WERI-Rb-1 (cell line): ENCODE data around the gene IL3.

Experiments
- DNase-seq: peaks from one replicate; pipeline ENCODE4 v3.0.0-alpha.2; 2020
- H3K27ac ChIP-seq: fragments of 250-450 bp; sonication (Bioruptor Pico); 2 replicates; pipeline ENCODE4 v1.5.1; 2020; ENCODE audit warnings: mild to moderate bottlenecking, moderate library complexity
- H3K27me3 ChIP-seq: fragments of 250-450 bp; sonication (Bioruptor Pico); 2 replicates; pipeline ENCODE4 v1.5.1; 2021; ENCODE audit warnings: mild to moderate bottlenecking, low read depth, moderate library complexity; ENCODE audit not compliant: insufficient read depth, severe bottlenecking
- H3K36me3 ChIP-seq: fragments of 250-450 bp; sonication (Bioruptor Pico); 2 replicates; pipeline ENCODE4 v1.5.1; 2020; ENCODE audit warnings: mild to moderate bottlenecking, moderate library complexity
- H3K4me3 ChIP-seq: 2 replicates; pipeline ENCODE4 v1.5.1; 2011; ENCODE audit warnings: low read depth, mild to moderate bottlenecking, control low read depth, low read length
- H3K9me3 ChIP-seq: fragments of 250-450 bp; sonication (Bioruptor Pico); 2 replicates; pipeline ENCODE4 v1.5.1; 2021; ENCODE audit warnings: mild to moderate bottlenecking, moderate library complexity; ENCODE audit not compliant: severe bottlenecking
- CTCF ChIP-seq: IDR thresholded peaks from 2 replicates; pipeline ENCODE4 v1.5.1; 2011; ENCODE audit warnings: low read depth, mild to moderate bottlenecking, control low read depth, inconsistent platforms, low read length

IL3 gene

DNA sequence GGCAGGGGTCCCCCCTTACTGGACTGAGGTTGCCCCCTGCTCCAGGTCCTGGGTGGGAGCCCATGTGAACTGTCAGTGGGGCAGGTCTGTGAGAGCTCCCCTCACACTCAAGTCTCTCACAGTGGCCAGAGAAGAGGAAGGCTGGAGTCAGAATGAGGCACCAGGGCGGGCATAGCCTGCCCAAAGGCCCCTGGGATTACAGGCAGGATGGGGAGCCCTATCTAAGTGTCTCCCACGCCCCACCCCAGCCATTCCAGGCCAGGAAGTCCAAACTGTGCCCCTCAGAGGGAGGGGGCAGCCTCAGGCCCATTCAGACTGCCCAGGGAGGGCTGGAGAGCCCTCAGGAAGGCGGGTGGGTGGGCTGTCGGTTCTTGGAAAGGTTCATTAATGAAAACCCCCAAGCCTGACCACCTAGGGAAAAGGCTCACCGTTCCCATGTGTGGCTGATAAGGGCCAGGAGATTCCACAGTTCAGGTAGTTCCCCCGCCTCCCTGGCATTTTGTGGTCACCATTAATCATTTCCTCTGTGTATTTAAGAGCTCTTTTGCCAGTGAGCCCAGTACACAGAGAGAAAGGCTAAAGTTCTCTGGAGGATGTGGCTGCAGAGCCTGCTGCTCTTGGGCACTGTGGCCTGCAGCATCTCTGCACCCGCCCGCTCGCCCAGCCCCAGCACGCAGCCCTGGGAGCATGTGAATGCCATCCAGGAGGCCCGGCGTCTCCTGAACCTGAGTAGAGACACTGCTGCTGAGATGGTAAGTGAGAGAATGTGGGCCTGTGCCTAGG, 13.0 kb downstream of the IL3 start, which contains the start of gene CSF2:
TSS of gene CSF2 (plus strand) at position 559 of the 783 bp plus-strand sequence. CDS start at position 594, 35 bp downstream.
- Histone ChIP-seq H3K36me3 (no peaks in the 10 kb centered on the region), H3K27me3 (no peaks in the 10 kb centered on the region), H3K27ac (no peak within 1 kb of the TSS), H3K4me3 (no peak within 1 kb of the TSS), H3K9me3 (no peaks in the 10 kb centered on the region)
- no peak for TF ChIP-seq CTCF
- DNase-seq = no peak

DNA sequence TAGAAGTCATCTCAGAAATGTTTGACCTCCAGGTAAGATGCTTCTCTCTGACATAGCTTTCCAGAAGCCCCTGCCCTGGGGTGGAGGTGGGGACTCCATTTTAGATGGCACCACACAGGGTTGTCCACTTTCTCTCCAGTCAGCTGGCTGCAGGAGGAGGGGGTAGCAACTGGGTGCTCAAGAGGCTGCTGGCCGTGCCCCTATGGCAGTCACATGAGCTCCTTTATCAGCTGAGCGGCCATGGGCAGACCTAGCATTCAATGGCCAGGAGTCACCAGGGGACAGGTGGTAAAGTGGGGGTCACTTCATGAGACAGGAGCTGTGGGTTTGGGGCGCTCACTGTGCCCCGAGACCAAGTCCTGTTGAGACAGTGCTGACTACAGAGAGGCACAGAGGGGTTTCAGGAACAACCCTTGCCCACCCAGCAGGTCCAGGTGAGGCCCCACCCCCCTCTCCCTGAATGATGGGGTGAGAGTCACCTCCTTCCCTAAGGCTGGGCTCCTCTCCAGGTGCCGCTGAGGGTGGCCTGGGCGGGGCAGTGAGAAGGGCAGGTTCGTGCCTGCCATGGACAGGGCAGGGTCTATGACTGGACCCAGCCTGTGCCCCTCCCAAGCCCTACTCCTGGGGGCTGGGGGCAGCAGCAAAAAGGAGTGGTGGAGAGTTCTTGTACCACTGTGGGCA, 13.8 kb downstream of the IL3 start:
- Histone ChIP-seq H3K4me3 (no peak overlapping the region), H3K9me3 (no peaks in the 10 kb centered on the region), H3K27ac (no peak overlapping the region), H3K36me3 (no peaks in the 10 kb centered on the region), H3K27me3 (no peaks in the 10 kb centered on the region)
- DNase-seq = no peak
- no peak for TF ChIP-seq CTCF

- TF ChIP-seq CTCF = no peak
- H3K36me3 ChIP-seq = no peaks in the 10 kb centered on the region
- no peak for DNase-seq
- H3K9me3 ChIP-seq = no peaks in the 10 kb centered on the region
- no peak overlapping the region for H3K4me3 ChIP-seq
- H3K27ac ChIP-seq = no peak overlapping the region
- no peaks in the 10 kb centered on the region for H3K27me3 ChIP-seq
Observed at GRCh38 chr5:132074772-132075718, 14.6 kb downstream of the IL3 start.

DNA sequence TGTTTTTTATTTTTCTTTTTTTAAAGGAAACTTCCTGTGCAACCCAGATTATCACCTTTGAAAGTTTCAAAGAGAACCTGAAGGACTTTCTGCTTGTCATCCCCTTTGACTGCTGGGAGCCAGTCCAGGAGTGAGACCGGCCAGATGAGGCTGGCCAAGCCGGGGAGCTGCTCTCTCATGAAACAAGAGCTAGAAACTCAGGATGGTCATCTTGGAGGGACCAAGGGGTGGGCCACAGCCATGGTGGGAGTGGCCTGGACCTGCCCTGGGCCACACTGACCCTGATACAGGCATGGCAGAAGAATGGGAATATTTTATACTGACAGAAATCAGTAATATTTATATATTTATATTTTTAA, 15.2 kb downstream of the IL3 start:
- no peaks in the 10 kb centered on the region for H3K27me3 ChIP-seq
- no peak for TF ChIP-seq CTCF
- DNase-seq = no peak

GRCh38 chr5:132076202-132076830, 15.9 kb downstream of the IL3 start:
- H3K4me3 ChIP-seq = no peak overlapping the region
- TF ChIP-seq CTCF = no peak
- H3K27me3 ChIP-seq = no peaks in the 10 kb centered on the region
- no peak for DNase-seq
- no peaks in the 10 kb centered on the region for H3K9me3 ChIP-seq
- no peak overlapping the region for H3K27ac ChIP-seq
- H3K36me3 ChIP-seq = no peaks in the 10 kb centered on the region

More for the DNA sequence above, 15.2 kb downstream of the IL3 start:
- Histone ChIP-seq H3K36me3 (no peaks in the 10 kb centered on the region), H3K9me3 (no peaks in the 10 kb centered on the region), H3K4me3 (no peak overlapping the region), H3K27ac (no peak overlapping the region)
